Tibial artery (tissue), 4 donors: ENCODE measurements around the gene GPR143.

Source experiments
- DNase-seq, 2 donors: peaks; one replicate each; pipeline ENCODE4 v3.0.0-alpha.2; 2019
- H3K27ac ChIP-seq, 2 donors: fragments of 200-600 bp; sonication (generic) in 1 of 2; 1 replicate in 1 of 2; 2 replicates in 1 of 2; pipeline ENCODE4 v1.5.1; 2018 to 2019; ENCODE audit warnings: mild to moderate bottlenecking in 1 of 2
- H3K27me3 ChIP-seq, 2 donors: fragments of 200-600 bp; sonication (generic) in 1 of 2; one replicate each; pipeline versions ENCODE4 v1.5.1 to v1.6.0; 2016 to 2019
- H3K36me3 ChIP-seq, 3 donors: fragments of 200-600 bp; sonication (generic) in 2 of 3; one replicate each; pipeline ENCODE4 v1.5.1; 2016 to 2019; ENCODE audit warnings: mild to moderate bottlenecking in 2 of 3
- H3K4me1 ChIP-seq, 4 donors: fragments of 200-600 bp; sonication (generic) in 2 of 4; 1 replicate in 3 of 4; 2 replicates in 1 of 4; pipeline ENCODE4 v1.5.1; 2016 to 2019
- H3K4me3 ChIP-seq, 2 donors: fragments of 200-600 bp; sonication (generic) in 1 of 2; 1 replicate in 1 of 2; 2 replicates in 1 of 2; pipeline ENCODE4 v1.5.1; 2018 to 2019; ENCODE audit warnings: mild to moderate bottlenecking in 2 of 2
- H3K9me3 ChIP-seq, 3 donors: fragments of 200-600 bp; sonication (generic) in 1 of 3; one replicate each; pipeline ENCODE4 v1.5.1; 2016 to 2019
- intact Hi-C: fragments of 100-400 bp; cut with DNase I; formaldehyde crosslinking; loops from one replicate; pipeline ENCODE4 v1.15.0; 2023; ENCODE audit warnings: low total_unique reads
- TF ChIP-seq, protein P1 (sequence below), 2 experiments: fragments of 200-600 bp in 1 of 2; fragments of 450-650 bp in 1 of 2; IDR thresholded peaks; one replicate each; pipeline ENCODE4 v1.5.1; 2017 to 2019; ENCODE audit warnings: antibody characterized with exemption in 2 of 2, mild to moderate bottlenecking in 1 of 2, moderate library complexity in 1 of 2

The GPR143 gene

DNA sequence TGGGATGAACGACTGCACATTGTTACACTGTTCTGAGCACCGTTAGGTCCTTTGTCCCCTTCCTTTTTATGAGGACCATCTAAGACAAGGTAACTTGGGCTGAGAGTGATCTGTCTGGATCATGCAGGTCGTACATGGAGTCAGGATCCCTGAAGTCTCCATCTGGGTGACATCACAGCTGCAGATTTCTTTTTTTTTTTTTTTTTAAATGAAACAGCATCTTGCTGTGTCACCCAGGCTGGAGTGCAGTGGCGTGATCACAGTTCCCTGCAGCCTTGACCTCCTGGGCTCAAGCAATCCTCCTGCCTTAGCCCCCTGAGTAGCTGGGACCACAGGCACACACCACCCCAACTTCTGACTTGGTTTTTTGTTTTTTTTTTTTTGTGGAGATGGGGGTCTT is 37.1 kb upstream of the GPR143 start:
- intact Hi-C loops = no loop called here
- no peaks in the 10 kb centered on the region for H3K4me1 ChIP-seq

DNA sequence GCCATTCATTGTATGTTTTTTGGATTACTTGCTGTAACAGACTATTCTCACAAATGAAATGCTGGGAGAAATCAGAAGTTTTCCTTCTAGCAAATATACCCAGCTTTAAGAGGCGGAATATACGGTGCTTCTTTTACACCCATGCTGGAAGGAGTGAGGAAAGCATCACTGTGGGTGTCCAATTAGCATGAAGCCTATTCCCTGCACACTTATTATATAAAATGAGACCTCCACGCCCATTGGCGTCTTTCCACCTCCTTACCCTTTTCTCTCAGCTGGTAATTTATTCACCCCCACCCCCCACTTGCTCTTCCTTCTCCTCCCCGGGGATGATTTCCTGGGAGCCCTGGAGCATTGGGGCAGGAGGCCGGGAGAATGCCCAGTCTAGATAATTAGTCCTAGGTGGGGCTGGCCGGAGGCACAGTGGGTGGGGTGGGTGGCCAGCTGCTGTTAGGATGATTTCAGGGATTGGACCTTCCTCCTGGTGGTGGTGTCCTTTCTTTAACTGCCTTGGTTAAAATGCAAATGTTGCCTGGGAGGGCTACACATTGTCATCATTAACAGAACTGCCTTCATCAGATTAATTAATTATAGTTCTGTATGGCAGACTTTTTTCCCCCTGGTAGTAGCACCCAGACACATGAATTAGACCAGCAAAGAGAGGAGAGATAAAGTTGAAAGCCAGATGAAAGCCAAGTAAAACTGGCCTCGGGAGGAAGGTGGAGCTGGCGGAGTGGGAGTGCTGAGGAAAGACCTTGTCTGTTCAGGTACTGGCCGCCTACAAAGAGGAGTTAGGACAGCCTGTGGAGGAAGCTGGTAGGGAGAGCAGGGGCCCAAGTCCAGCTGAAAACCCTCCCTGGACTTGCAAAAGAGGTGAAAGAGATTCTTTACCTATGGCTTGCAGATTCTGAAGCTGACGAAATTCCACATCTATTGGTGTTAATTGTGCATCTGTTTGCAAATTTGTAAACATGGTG is 32.0 kb upstream of the GPR143 start:
- Histone ChIP-seq H3K4me3 (no peak overlapping the region), H3K27me3 (no peaks in the 10 kb centered on the region), H3K36me3 (no peaks in the 10 kb centered on the region), H3K4me1 (no peaks in the 10 kb centered on the region), H3K9me3 (peaks cover 0 to 28% (median 23%) of the 10 kb centered on the region in 3 donors), H3K27ac (no peak overlapping the region)
- DNase-seq = no peak
- TF ChIP-seq, protein P1, sequence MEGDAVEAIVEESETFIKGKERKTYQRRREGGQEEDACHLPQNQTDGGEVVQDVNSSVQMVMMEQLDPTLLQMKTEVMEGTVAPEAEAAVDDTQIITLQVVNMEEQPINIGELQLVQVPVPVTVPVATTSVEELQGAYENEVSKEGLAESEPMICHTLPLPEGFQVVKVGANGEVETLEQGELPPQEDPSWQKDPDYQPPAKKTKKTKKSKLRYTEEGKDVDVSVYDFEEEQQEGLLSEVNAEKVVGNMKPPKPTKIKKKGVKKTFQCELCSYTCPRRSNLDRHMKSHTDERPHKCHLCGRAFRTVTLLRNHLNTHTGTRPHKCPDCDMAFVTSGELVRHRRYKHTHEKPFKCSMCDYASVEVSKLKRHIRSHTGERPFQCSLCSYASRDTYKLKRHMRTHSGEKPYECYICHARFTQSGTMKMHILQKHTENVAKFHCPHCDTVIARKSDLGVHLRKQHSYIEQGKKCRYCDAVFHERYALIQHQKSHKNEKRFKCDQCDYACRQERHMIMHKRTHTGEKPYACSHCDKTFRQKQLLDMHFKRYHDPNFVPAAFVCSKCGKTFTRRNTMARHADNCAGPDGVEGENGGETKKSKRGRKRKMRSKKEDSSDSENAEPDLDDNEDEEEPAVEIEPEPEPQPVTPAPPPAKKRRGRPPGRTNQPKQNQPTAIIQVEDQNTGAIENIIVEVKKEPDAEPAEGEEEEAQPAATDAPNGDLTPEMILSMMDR (IDR thresholded peaks at IDR 0.05) = no peak
- intact Hi-C loops = no loop called here

More for the DNA sequence above, 37.1 kb upstream of the GPR143 start:
- Histone ChIP-seq H3K9me3 (peaks cover 0 to 17% (median 8%) of the 10 kb centered on the region in 3 donors), H3K4me3 (no peak overlapping the region), H3K27me3 (no peaks in the 10 kb centered on the region), H3K36me3 (no peaks in the 10 kb centered on the region), H3K27ac (no peak overlapping the region)
- DNase-seq = no peak
- TF ChIP-seq, protein P1 (IDR thresholded peaks at IDR 0.05) = no peak

DNA sequence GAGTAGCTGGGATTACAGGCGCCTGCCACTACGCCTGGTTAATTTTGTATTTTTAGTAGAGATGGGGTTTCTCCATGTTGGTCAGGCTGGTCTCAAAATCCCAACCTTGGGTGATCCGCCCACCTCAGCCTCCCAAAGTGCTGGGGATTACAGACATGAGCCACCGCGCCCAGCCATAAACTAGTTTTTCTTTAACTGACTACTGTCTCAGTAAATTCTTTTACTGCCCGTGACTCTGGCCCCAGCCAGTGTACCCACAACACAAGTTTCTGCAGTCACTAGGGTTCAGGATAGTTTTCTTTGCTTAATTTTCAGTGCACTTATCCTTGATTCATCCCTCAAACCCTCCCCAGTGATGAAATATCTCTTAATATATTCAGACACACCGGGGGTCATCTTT is 28.8 kb upstream of the GPR143 start:
- no peaks in the 10 kb centered on the region for H3K4me1 ChIP-seq
- no peaks in the 10 kb centered on the region for H3K36me3 ChIP-seq
- no peak for DNase-seq
- H3K4me3 ChIP-seq = no peak overlapping the region
- no peaks in the 10 kb centered on the region for H3K27me3 ChIP-seq
- intact Hi-C loops = no loop called here
- peaks cover 0 to 15% (median 11%) of the 10 kb centered on the region in 3 donors for H3K9me3 ChIP-seq
- H3K27ac ChIP-seq = no peak overlapping the region
- TF ChIP-seq, protein P1 (IDR thresholded peaks at IDR 0.05) = no peak

DNA sequence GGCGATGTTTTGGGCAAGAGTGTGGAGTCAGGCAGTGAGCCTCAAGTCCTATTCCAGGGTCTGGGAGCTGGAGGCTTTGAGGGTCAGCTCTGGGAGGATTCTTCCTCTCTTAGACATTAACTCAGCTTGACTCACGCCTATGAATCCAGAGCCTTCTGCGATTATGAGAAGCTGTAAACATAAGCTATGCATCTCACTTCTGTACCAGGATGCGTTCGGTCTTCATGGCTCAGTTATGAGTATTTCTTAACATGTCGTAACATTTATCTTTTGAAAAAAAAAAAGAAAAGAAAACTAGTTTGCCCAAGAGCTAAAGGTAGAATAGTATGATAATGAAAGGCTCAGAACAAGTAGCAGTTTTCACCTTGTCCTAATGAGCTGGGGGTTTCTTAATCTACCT is 25.2 kb upstream of the GPR143 start:
- H3K4me1 ChIP-seq = peaks cover 0 to 8% (median 3%) of the 10 kb centered on the region in 4 donors
- TF ChIP-seq, protein P1 (IDR thresholded peaks at IDR 0.05) = no peak
- intact Hi-C loops = no loop called here
- no peak overlapping the region for H3K27ac ChIP-seq
- H3K27me3 ChIP-seq = peaks cover 0 to 7% of the 10 kb centered on the region in 2 donors
- H3K36me3 ChIP-seq = no peaks in the 10 kb centered on the region
- H3K4me3 ChIP-seq = no peak overlapping the region
- no peak for DNase-seq
- H3K9me3 ChIP-seq = peaks cover 0 to 12% (median 8%) of the 10 kb centered on the region in 3 donors

DNA sequence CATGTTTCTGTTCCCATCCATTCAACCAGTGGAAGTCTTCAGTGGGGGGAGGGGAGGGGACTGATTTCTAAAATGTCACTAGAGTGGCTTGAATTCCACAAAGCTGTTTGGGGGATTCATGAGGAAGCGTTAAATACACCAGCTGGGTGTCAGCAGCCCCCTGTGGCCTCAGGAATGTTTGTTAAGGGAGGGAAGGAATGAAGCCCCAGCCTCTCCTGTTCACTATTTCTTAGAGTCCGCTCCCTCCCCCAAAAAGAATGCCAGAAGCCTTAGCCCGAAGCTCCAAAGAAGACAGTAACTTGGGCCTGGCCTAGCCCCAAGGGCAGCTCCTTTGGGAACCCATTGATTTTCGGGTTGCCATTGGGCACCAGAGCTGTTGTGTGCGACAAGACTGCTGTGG is 23.9 kb upstream of the GPR143 start:
- intact Hi-C loops = no loop called here
- Histone ChIP-seq H3K27me3 (peaks cover 0 to 14% of the 10 kb centered on the region in 2 donors), H3K36me3 (no peaks in the 10 kb centered on the region), H3K9me3 (no peaks in the 10 kb centered on the region), H3K27ac (no peak overlapping the region), H3K4me3 (no peak overlapping the region), H3K4me1 (peaks cover 0 to 12% (median 3%) of the 10 kb centered on the region in 4 donors)
- DNase-seq = no peak
- TF ChIP-seq, protein P1 (IDR thresholded peaks at IDR 0.05) = no peak
